Activated B cell treated with CpG ODN at 0.5 μM for 24 hours (primary cell): ENCODE results near the gene SEMA6B. TPM values are rescaled to one million over a fixed set of nuclear protein-coding genes. Genes with fewer than 3 reads are reported as not detected.

Experiments
- ATAC-seq: fragments of 200-7000 bp; cut with Tn5 transposase; one replicate; pipeline ENCODE4 v1.10.0; 2021; ENCODE audit warnings: low read depth, mild to moderate bottlenecking, moderate library complexity
- CTCF ChIA-PET: fragments of 350-600 bp; sonication (Branson Sonifier 250); formaldehyde crosslinking; loops from one replicate; lab custom pipeline; 2021; ENCODE audit warnings: antibody characterized with exemption; lab: Charles Lee
- POLR2A ChIA-PET: fragments of 350-600 bp; sonication (Branson Sonifier 250); formaldehyde crosslinking; loops from one replicate; lab custom pipeline; 2021; ENCODE audit warnings: antibody characterized with exemption; lab: Charles Lee
- DNase-seq: peaks from one replicate; pipeline ENCODE4 v3.0.0; 2022
- H3K27ac Mint-ChIP-seq: one replicate; pipeline ENCODE4 v1.8.0; 2020; ENCODE audit warnings: mixed read lengths
- H3K27me3 Mint-ChIP-seq: one replicate; pipeline ENCODE4 v1.8.0; 2021; ENCODE audit warnings: mixed read lengths
- H3K36me3 Mint-ChIP-seq: one replicate; pipeline ENCODE4 v1.8.0; 2021; ENCODE audit warnings: low read depth, mixed read lengths
- H3K4me1 Mint-ChIP-seq: one replicate; pipeline ENCODE4 v1.8.0; 2021; ENCODE audit warnings: mixed read lengths
- H3K4me3 Mint-ChIP-seq: one replicate; pipeline ENCODE4 v1.8.0; 2020; ENCODE audit warnings: mild to moderate bottlenecking, mixed read lengths
- H3K9me3 Mint-ChIP-seq: one replicate; pipeline ENCODE4 v1.8.0; 2020; ENCODE audit warnings: mixed read lengths
- intact Hi-C: fragments of 100-400 bp; cut with micrococcal nuclease; formaldehyde crosslinking; loops from one replicate; pipeline ENCODE4 v1.15.1; 2024
- total RNA-seq: library from RNA; stranded (reverse); gene quantifications from 2 replicates; pipeline ENCODE4 v1.2.3, GENCODE V29; 2022
- TF ChIP-seq, protein P1 (sequence below): fragments of 200-600 bp; IDR thresholded peaks from one replicate; pipeline ENCODE4 v1.8.0; 2022; ENCODE audit warnings: antibody characterized with exemption, mild to moderate bottlenecking

The SEMA6B gene
- total RNA-seq, 1 donor from 2014 or later, result 0.11 TPM

DNA sequence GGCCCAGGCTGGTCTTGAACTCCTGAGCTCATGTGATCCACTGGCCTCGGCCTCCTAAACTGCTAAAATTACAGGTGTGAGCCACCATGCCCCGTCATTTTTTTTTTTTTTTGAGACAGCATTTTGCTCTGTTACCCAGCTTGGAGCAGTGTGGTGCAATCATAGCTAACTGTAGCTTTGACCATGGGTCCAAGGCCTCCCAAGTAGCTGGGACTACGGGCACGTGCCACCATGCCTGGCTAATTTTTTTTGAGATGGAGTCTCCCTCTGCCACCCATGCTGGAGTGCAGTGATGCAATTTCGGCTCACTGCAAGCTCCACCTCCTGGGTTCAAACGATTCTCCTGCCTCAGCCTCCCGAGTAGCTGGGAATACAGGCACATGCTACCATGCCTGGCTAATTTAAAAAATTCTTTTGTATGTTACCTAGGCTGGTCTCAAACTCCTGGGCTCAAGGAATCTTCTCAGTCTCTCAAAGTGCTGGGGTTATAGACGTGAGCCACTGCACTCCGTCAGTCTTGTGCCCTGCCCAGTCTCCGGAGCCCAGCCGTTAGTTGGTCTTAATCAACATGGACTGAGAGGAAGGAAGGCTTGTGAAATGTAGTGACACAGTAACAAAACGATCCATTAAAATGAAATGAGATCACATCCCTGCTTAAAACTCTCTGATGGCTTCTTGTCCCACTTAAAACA is 18.2 kb downstream of the SEMA6B start:
- Mint-ChIP-seq H3K27ac (no peak overlapping the region), H3K27me3 (peaks cover 11% of the 10 kb centered on the region), H3K4me3 (no peak overlapping the region), H3K4me1 (peaks cover 11% of the 10 kb centered on the region), H3K9me3 (peaks cover 2% of the 10 kb centered on the region), H3K36me3 (no peaks in the 10 kb centered on the region)
- ATAC-seq, result no peak
- CTCF ChIA-PET, result interaction anchor here (1.2 kb wide), 1 partner anchor 16 kb away, joined by 5 read pairs; no protein-coding TSS in a partner anchor
- TF ChIP-seq, protein P1, sequence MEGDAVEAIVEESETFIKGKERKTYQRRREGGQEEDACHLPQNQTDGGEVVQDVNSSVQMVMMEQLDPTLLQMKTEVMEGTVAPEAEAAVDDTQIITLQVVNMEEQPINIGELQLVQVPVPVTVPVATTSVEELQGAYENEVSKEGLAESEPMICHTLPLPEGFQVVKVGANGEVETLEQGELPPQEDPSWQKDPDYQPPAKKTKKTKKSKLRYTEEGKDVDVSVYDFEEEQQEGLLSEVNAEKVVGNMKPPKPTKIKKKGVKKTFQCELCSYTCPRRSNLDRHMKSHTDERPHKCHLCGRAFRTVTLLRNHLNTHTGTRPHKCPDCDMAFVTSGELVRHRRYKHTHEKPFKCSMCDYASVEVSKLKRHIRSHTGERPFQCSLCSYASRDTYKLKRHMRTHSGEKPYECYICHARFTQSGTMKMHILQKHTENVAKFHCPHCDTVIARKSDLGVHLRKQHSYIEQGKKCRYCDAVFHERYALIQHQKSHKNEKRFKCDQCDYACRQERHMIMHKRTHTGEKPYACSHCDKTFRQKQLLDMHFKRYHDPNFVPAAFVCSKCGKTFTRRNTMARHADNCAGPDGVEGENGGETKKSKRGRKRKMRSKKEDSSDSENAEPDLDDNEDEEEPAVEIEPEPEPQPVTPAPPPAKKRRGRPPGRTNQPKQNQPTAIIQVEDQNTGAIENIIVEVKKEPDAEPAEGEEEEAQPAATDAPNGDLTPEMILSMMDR, result no peak
- no peak for DNase-seq
- intact Hi-C loops, result no loop called here
- POLR2A ChIA-PET, result interaction anchor here (0.6 kb wide), 1 partner anchor 1149 kb away, joined by 5 read pairs; no protein-coding TSS in a partner anchor

DNA sequence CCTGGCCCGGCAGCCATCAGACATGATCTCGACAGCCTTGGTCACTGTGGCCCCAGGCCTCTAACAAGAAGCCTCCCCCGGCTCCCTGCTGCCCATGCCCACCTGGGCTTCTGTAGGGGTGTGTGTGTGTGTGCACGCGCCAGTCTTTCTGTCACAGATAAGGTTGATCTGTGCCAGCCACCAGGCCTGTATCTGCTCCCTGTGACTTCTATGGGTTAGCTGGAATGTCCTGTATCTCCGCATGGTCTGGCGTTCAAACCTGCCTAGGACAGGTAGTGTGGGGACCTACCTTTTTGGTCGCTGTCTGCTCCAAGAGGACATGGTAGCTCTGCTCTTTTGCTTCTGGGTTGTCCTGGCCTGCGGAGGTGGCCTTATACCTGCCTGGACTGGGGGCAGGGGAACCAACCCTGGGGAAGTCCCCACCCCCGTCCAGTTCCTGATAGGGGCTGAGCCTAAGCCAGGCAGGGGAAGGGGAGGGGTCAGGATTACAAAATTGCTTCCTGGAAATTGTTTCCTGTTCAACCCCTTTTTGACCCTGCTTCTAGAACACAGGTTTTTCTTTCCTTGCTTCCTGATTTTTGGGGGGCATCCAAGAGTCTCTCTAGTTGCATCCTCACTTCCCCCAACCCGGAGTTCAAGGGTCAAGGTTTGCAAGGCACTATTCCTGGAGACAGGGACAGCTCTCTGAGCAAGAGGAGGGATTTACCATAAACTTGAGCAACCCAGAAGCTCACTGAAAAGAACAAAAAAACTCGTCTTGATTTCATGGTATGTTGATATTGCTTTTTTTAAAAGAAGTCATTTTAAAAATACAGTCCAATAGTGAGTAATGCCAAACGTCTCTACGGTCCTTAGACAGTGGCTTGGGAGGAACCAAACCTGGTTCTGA is 19.5 kb downstream of the SEMA6B start, which contains the start of gene LRG1:
LRG1 (minus strand) TSS at position 344 of the 889 bp plus-strand sequence; CDS start at position 321, 23 bp downstream.
- no peak for DNase-seq

DNA sequence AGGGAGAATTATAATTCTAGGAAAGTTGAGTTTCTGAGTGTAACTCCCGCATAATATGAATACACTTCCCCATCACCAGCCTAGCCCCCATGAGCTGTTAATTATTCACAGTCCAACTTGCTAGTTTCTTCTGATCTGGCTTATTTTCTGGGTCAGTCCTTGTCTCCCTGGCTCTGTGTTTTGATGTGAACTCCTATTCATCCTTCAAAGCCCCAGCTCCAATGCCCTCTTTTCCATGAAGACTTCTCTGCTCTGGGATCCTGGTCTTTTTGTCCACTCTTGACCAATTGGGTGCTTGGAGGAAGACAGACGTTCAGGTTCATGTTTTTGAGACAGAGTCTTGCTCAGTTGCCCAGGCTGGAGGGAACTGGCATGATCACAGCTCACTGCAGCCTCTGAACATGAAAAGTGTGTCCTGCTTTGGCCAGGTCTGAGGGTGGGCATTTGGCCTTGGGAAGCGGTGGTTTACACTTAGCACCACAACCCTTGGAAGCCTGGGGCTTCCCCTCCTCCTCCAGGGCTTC is 20.3 kb downstream of the SEMA6B start:
- ChIA-PET CTCF (interaction anchor here (1.4 kb wide), 1 partner anchor 14 kb away, joined by 6 read pairs; no protein-coding TSS in a partner anchor), POLR2A (no interaction called here)
- TF ChIP-seq, protein P1, result no peak
- Mint-ChIP-seq H3K27me3 (peaks cover 15% of the 10 kb centered on the region), H3K27ac (no peak overlapping the region), H3K36me3 (no peaks in the 10 kb centered on the region), H3K9me3 (peaks cover 2% of the 10 kb centered on the region), H3K4me1 (peaks cover 15% of the 10 kb centered on the region), H3K4me3 (no peak overlapping the region)
- DNase-seq (no peak), ATAC-seq (no peak)
- intact Hi-C loops, result no loop called here

More for the DNA sequence above, 19.5 kb downstream of the SEMA6B start, which contains the start of gene LRG1:
- Mint-ChIP-seq H3K27me3 (peaks cover 15% of the 10 kb centered on the region), H3K36me3 (no peaks in the 10 kb centered on the region), H3K27ac (no peak within 1 kb of the TSS), H3K4me3 (peak within 1 kb of the TSS; percentile 69), H3K4me1 (peaks cover 15% of the 10 kb centered on the region), H3K9me3 (peaks cover 2% of the 10 kb centered on the region)
- peak; percentile 61 for ATAC-seq
- TF ChIP-seq, protein P1, result no peak
- POLR2A ChIA-PET, result no interaction called here
- CTCF ChIA-PET, result interaction anchor here (1.2 kb wide), 1 partner anchor 15 kb away, joined by 5 read pairs; no protein-coding TSS in a partner anchor
- intact Hi-C loops, result no loop called here

DNA sequence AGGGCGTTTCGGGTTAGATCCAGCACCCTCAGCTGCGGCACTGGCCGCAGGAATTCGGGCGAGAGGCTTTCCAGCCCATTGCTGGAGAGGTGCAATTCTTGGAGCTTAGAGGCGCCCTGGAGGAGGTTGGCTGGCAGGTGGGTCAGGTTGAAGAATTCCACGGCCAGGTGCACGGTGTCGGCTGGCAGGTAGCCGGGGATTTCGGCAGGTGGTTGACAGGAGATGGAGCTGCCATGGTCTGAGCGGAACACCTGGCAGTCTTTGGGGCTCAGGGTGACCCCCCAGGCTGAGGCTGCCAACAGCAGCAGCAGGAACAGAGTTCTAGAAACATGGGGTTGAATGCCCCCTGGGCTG is 20.9 kb downstream of the SEMA6B start:
- intact Hi-C loops, result no loop called here
- POLR2A ChIA-PET, result no interaction called here
- Mint-ChIP-seq H3K4me3 (no peak overlapping the region), H3K27ac (no peak overlapping the region), H3K4me1 (peaks cover 15% of the 10 kb centered on the region), H3K36me3 (no peaks in the 10 kb centered on the region), H3K27me3 (peaks cover 15% of the 10 kb centered on the region), H3K9me3 (peaks cover 2% of the 10 kb centered on the region)
- no peak for DNase-seq
- no peak for ATAC-seq
- TF ChIP-seq, protein P1, result no peak
- CTCF ChIA-PET, result interaction anchor here (1.4 kb wide), 1 partner anchor 14 kb away, joined by 6 read pairs; no protein-coding TSS in a partner anchor
